Left ventricle myocardium superior (tissue), 1 donor: ENCODE data around the gene GNE. TPM values are rescaled to one million over a fixed set of nuclear protein-coding genes. Genes with fewer than 3 reads are reported as not detected.
"Not testable (repeated sequence)": the region's sequence is repeated elsewhere in the genome, so short reads cannot be mapped to it uniquely, and the experiment has no call there.

Source experiments
- ATAC-seq: fragments of 200-7000 bp; cut with Tn5 transposase; one replicate; pipeline ENCODE4 v1.9.1; 2020; ENCODE audit warnings: mild to moderate bottlenecking, moderate library complexity
- DNase-seq: peaks from one replicate; pipeline ENCODE4 v3.0.0-alpha.2; 2020
- intact Hi-C: fragments of 100-400 bp; cut with micrococcal nuclease; formaldehyde crosslinking; loops from one replicate; pipeline ENCODE4 v1.11.0; 2022
- long read RNA-seq: library from polyadenylated mRNA; unstranded; transcript quantifications from one replicate; pipeline ENCODE4 v2.0.0, GENCODE V29; 2021
- total RNA-seq: library from RNA; stranded (reverse); fragmentation: NEBNext Ultra II Directional; extraction: Animal tissue kit (Norgen Biotek cat#: 25700); gene quantifications from one replicate; pipeline ENCODE4 v1.2.1, GENCODE V29; 2021
- donor health status: DM: no; HTN: yes; CAD: no; lungs with severe emphysema.

GNE gene, protein sequence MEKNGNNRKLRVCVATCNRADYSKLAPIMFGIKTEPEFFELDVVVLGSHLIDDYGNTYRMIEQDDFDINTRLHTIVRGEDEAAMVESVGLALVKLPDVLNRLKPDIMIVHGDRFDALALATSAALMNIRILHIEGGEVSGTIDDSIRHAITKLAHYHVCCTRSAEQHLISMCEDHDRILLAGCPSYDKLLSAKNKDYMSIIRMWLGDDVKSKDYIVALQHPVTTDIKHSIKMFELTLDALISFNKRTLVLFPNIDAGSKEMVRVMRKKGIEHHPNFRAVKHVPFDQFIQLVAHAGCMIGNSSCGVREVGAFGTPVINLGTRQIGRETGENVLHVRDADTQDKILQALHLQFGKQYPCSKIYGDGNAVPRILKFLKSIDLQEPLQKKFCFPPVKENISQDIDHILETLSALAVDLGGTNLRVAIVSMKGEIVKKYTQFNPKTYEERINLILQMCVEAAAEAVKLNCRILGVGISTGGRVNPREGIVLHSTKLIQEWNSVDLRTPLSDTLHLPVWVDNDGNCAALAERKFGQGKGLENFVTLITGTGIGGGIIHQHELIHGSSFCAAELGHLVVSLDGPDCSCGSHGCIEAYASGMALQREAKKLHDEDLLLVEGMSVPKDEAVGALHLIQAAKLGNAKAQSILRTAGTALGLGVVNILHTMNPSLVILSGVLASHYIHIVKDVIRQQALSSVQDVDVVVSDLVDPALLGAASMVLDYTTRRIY
- 12.3 TPM for total RNA-seq
- long read RNA-seq, full-length matches to known transcripts: 1 of 6 reads
- long read RNA-seq, partial matches to known transcripts: 0 of 6 reads
- long read RNA-seq, other reads (novel, unspliced or antisense): 5 of 6 reads

- DNase-seq: peak; percentile 99
- intact Hi-C loops: loop anchor here (10.0 kb wide), 1 partner anchor 66 kb away; no protein-coding TSS in a partner anchor
- ATAC-seq: peak; percentile 99
Measured at GRCh38 chr9:36258208-36258995, at the start of gene GNE. TSS of gene GNE (minus strand) at chr9:36258448. CDS start at chr9:36249355, 9,093 bp downstream.

DNA sequence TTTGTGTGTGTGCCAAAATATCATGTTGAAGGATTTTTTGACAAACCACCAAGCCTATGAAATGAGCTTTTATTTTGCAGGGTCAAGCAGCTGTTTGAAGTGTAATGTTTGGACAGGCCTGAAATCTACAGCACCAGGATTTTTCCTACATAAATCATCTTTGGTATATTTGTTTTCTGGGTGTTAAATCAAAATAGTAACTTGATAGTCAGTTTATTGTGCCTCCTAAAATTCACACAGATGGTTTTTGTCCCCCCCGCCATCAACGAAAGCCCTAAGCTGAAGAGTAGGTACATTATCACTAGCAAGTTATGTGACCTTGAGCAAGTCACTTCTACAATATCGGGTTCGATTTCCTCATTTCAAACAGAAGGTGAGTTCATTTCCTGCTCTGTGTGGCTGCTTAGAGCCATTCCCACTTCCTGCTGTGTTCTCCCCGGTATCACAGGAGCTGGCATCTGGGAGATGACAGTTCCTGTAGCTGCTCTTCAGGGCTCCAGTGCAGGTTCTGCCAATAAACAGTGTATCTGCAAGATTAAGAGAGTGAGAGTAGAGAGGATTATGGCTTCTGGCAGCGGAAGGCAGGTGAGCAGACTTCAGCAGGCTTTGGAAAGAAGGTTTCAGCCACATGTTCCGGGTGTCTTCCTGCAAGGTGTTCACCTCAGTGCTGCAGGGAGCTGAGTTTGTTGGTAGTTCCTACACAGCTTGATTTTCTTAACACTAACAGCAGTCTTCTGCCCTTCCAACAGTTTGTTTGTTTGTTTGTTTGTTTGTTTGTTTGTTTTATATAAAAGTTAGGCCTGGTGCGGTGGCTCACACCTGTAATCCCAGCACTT lies 48.4 kb upstream of the GNE start:
- ATAC-seq (no peak), DNase-seq (no peak)
- intact Hi-C loops: no loop called here

GRCh38 chr9:36304366-36304765 lies 46.1 kb upstream of the GNE start:
- intact Hi-C loops, DNase-seq, ATAC-seq: not testable (repeated sequence)

DNA sequence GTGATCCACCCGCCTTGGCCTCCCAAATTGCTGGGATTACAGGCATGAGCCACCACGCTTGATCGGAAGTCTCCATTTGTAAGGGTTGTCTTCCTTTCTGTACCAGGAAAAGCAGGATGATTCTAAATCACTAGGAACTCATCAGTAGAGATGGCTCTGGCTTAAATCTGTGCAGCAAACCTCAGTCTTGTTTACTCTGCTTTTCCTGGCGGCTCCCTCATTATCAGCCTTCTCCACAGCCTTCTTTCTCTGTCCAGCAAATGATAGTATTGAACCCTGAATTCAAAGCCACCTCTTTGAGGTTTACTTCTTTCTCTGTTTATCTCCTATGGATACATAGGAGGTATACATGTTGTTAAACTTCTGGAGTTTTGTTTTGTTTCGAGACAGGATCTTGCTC lies 43.0 kb upstream of the GNE start:
- intact Hi-C loops: no loop called here
- no peak for DNase-seq
- ATAC-seq: no peak

GRCh38 chr9:36298566-36298965 lies 40.3 kb upstream of the GNE start:
- ATAC-seq (no peak), DNase-seq (no peak)
- intact Hi-C loops: no loop called here

GRCh38 chr9:36297798-36298197 lies 39.5 kb upstream of the GNE start:
- ATAC-seq (no peak), DNase-seq (no peak)
- intact Hi-C loops: no loop called here

DNA sequence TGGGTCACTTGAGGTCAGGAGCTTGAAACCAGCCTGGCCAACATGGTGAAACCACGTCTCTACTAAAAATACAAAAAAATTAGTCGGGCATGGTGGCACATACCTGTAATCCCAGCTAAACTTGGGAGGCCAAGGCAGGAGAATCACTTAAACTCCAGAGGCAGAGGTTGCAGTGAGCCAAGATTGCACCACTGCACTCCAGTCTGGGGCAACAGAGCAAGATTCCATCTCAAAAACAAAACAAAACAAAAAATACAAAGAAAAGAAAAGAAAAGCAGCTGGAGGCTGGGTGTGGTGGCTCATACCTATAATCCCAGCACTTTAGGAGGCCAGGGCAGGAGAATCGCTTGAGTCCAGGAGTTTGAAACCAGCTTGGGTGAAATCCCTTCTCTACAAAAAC lies 36.7 kb upstream of the GNE start:
- ATAC-seq, intact Hi-C loops, DNase-seq: not testable (repeated sequence)

DNA sequence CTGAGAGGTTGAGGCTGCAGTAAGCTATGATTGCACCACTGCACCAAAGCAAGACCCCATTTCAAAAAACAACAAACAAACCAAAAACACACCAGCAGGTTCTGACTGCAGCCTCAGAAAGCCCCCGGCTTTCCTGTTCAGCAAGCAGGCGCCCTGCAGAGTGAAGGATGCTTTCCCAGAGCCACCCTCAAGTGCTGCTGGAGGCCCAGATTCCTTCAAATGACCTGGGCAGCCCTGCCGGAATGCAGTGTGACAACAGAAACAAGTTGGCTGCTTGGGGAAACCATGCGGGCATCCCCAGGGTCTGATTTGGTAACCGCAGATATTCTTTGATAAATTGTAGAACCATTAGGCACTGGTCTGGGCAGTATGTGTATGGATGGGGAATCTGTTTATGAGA lies 35.7 kb upstream of the GNE start:
- ATAC-seq (no peak), DNase-seq (no peak)
- intact Hi-C loops: no loop called here

GRCh38 chr9:36293171-36293570 lies 34.9 kb upstream of the GNE start:
- ATAC-seq: no peak
- no peak for DNase-seq
- intact Hi-C loops: no loop called here

DNA sequence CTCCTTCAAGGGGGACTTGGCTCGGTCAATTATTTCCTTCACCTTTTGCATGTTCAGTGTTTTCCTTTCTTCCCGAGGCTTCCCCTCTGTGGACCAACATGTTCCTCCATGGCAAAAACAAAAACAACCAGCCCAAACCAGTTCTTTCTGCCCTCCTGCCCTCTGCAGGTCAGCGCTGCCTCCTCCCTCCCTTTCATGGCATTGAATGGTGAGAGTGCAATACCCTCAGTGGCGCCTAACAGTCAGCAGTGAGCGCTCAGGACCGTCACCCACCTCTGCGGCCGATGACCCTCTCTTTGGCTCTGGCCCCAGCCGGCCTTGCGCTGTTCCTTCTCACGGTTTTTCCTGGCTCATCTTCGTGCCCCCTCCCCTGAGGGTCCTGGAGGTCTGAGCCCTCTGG lies 34.4 kb upstream of the GNE start:
- intact Hi-C loops: no loop called here
- no peak for ATAC-seq
- no peak for DNase-seq

- ATAC-seq (no peak), DNase-seq (no peak)
- intact Hi-C loops: no loop called here
Measured at GRCh38 chr9:36290996-36291395, 32.7 kb upstream of the GNE start.

GRCh38 chr9:36289836-36290435 lies 31.7 kb upstream of the GNE start:
- DNase-seq: no peak
- intact Hi-C loops: no loop called here
- no peak for ATAC-seq

GRCh38 chr9:36288070-36288469 lies 29.8 kb upstream of the GNE start:
- no peak for ATAC-seq
- intact Hi-C loops: no loop called here
- no peak for DNase-seq

GRCh38 chr9:36286388-36286787 lies 28.1 kb upstream of the GNE start:
- intact Hi-C loops: no loop called here
- no peak for ATAC-seq
- DNase-seq: no peak

GRCh38 chr9:36284226-36284625 lies 26.0 kb upstream of the GNE start:
- no peak for DNase-seq
- intact Hi-C loops: no loop called here
- no peak for ATAC-seq

GRCh38 chr9:36282275-36282674 lies 24.0 kb upstream of the GNE start:
- ATAC-seq (peak; percentile 34), DNase-seq (no peak)
- intact Hi-C loops: no loop called here

GRCh38 chr9:36280989-36281388 lies 22.7 kb upstream of the GNE start:
- DNase-seq (no peak), ATAC-seq (no peak)
- intact Hi-C loops: no loop called here

DNA sequence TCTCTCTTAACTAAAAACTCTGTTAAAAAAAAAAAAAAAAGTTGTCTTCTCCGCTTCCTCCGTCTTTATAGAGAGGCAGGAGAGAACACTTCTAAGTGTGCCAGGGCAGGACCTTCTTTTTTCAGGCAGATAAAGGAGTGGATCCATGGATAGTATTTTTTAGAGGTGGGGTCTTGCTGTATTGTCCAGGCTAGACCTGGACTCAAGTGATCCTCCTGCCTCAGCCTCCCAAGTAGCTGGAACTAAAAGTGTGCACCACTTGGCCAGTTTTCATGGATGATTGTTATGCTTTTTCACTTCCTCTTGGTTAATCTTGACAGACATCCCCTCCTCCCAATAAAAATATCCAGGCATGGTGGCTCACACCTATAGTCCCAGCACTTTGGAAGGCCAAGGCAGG lies 20.0 kb upstream of the GNE start:
- intact Hi-C loops: no loop called here
- ATAC-seq (no peak), DNase-seq (no peak)
